SK-N-MC (cell line): ENCODE results near the gene FAP.

Source experiments
- EZH2 ChIP-seq: fragments of 200-600 bp; sonication (generic); IDR thresholded peaks from one replicate; pipeline ENCODE4 v1.6.1; 2017; ENCODE audit warnings: antibody characterized with exemption
- POLR2AphosphoS5 ChIP-seq: IDR thresholded peaks from 2 replicates; pipeline ENCODE4 v1.6.1; 2012; ENCODE audit warnings: mild to moderate bottlenecking, low read depth, low read length, borderline replicate concordance

GRCh38 chr2:162200636-162201035, 42.6 kb downstream of the FAP start:
- TF ChIP-seq POLR2AphosphoS5 (no peak), EZH2 (no peak)
